Lung (tissue), 12 donors: ENCODE measurements around the gene RALGPS1. TPM values are rescaled to one million over a fixed set of nuclear protein-coding genes. Genes with fewer than 3 reads are reported as not detected.
A peak's percentile ranks its signal among the peaks of the same experiment; 100 is the strongest.

ENCODE experiments used
- ATAC-seq: fragments of 200-7000 bp; cut with Tn5 transposase; one replicate; pipeline ENCODE4 v1.9.1; 2020; ENCODE audit warnings: moderate number of reproducible peaks; ENCODE audit not compliant: insufficient read depth, low FRiP score
- DNase-seq, 3 donors: peaks; one replicate each; pipeline ENCODE4 v3.0.0-alpha.2; 2013 to 2017
- H3K27ac ChIP-seq, 2 donors: one replicate each; pipeline ENCODE4 v1.5.1; 2013; ENCODE audit warnings: mild to moderate bottlenecking in 2 of 2, moderate library complexity in 2 of 2, control low read depth in 1 of 2, inconsistent platforms in 1 of 2, low read depth in 1 of 2, low read length in 1 of 2
- H3K27me3 ChIP-seq, 3 donors: one replicate each; pipeline ENCODE4 v1.5.1; 2013; ENCODE audit warnings: low read length in 2 of 3; ENCODE audit not compliant: control insufficient read depth in 3 of 3, insufficient read depth in 3 of 3
- H3K36me3 ChIP-seq, 4 donors: one replicate each; pipeline ENCODE4 v1.5.1; 2013; ENCODE audit warnings: low read length in 4 of 4, mild to moderate bottlenecking in 1 of 4, moderate library complexity in 1 of 4; ENCODE audit not compliant: control insufficient read depth in 4 of 4, insufficient read depth in 4 of 4
- H3K4me1 ChIP-seq, 5 donors: one replicate each; pipeline ENCODE4 v1.5.1; 2013; ENCODE audit warnings: low read length in 5 of 5, mild to moderate bottlenecking in 2 of 5, moderate library complexity in 1 of 5; ENCODE audit not compliant: control insufficient read depth in 5 of 5, insufficient read depth in 5 of 5
- H3K4me3 ChIP-seq: one replicate; pipeline ENCODE4 v1.5.1; 2013; ENCODE audit warnings: mild to moderate bottlenecking, control low read depth, moderate library complexity
- H3K9ac ChIP-seq, 2 donors: one replicate each; pipeline ENCODE4 v1.5.1; 2013; ENCODE audit warnings: low read length in 2 of 2, control low read depth in 1 of 2; ENCODE audit not compliant: insufficient read depth in 1 of 2
- H3K9me3 ChIP-seq, 4 donors: one replicate each; pipeline ENCODE4 v1.5.1; 2013; ENCODE audit warnings: low read length in 3 of 4, mild to moderate bottlenecking in 1 of 4, moderate library complexity in 1 of 4; ENCODE audit not compliant: control insufficient read depth in 4 of 4, insufficient read depth in 3 of 4
- WGBS, 2 donors: extraction: QIAGEN DNeasy Blood & Tissue Kit; methylation state at CpG; one replicate each; pipeline ENCODE4 v1.1.7; 2013; 5-methylcytosine and 5-hydroxymethylcytosine counted together
- polyA plus RNA-seq, 2 donors: library from polyadenylated mRNA; stranded (reverse); fragments of 200-250 nt; gene quantifications; one replicate each; pipeline ENCODE4 v1.2.1, GENCODE V29; 2013
- total RNA-seq, 2 donors: library from RNA; depleted of rRNA in 1 of 2; stranded (reverse); fragments of >200 nt in 1 of 2; gene quantifications; one replicate each; pipeline ENCODE4 v1.2.1, GENCODE V29; 2014 to 2021
- TF ChIP-seq, protein P1 (sequence below): IDR thresholded peaks from 2 replicates; pipeline ENCODE4 v1.5.1; 2012; ENCODE audit warnings: mild to moderate bottlenecking; ENCODE audit errors: control extremely low read depth, extremely low read depth
- donor health status: control.
- donor health status: control.
- donor health status: Bipolar disorder and iron deficiency.
- donor health status: healthy.
- donor health status: DM: yes; HTN: yes; CAD: no.

Gene RALGPS1
- total and polyA plus RNA-seq, 4 donors, result 3.5 to 30.3 (median 11.9) TPM

DNA sequence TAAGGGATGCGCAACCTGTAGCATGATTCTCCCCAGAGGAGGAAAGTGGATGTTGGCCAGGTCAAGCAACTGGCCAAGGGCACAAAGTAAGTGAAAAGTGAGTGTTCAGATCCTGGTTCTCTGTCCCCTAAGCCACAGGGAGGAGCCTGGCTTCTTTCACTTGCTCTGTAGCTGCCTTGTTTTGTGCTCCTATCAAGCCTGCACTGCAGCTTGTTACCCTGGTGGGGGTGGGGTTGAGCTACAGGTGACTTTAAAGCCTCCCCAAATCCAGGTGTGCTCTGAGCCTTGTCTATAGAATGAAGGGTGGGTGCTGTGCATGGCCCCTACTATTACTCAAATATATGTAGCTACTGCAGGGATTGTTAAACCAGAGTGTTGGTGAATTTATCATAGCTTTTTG lies 32.9 kb downstream of the RALGPS1 start:
- no peak overlapping the region for H3K27ac ChIP-seq
- DNase-seq, result no peak
- 91 to 100% methylated on average over 1 of the region's 1 CpG for WGBS, 2 donors
- H3K36me3 ChIP-seq, result no peaks in the 10 kb centered on the region
- H3K4me3 ChIP-seq, result no peak overlapping the region
- H3K9me3 ChIP-seq, result no peaks in the 10 kb centered on the region
- no peaks in the 10 kb centered on the region for H3K27me3 ChIP-seq
- peaks cover 0 to 8% (median 6%) of the 10 kb centered on the region in 5 donors for H3K4me1 ChIP-seq
- ATAC-seq, result no peak
- TF ChIP-seq, protein P1, sequence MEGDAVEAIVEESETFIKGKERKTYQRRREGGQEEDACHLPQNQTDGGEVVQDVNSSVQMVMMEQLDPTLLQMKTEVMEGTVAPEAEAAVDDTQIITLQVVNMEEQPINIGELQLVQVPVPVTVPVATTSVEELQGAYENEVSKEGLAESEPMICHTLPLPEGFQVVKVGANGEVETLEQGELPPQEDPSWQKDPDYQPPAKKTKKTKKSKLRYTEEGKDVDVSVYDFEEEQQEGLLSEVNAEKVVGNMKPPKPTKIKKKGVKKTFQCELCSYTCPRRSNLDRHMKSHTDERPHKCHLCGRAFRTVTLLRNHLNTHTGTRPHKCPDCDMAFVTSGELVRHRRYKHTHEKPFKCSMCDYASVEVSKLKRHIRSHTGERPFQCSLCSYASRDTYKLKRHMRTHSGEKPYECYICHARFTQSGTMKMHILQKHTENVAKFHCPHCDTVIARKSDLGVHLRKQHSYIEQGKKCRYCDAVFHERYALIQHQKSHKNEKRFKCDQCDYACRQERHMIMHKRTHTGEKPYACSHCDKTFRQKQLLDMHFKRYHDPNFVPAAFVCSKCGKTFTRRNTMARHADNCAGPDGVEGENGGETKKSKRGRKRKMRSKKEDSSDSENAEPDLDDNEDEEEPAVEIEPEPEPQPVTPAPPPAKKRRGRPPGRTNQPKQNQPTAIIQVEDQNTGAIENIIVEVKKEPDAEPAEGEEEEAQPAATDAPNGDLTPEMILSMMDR, result no peak
- H3K9ac ChIP-seq, result no peak overlapping the region

DNA sequence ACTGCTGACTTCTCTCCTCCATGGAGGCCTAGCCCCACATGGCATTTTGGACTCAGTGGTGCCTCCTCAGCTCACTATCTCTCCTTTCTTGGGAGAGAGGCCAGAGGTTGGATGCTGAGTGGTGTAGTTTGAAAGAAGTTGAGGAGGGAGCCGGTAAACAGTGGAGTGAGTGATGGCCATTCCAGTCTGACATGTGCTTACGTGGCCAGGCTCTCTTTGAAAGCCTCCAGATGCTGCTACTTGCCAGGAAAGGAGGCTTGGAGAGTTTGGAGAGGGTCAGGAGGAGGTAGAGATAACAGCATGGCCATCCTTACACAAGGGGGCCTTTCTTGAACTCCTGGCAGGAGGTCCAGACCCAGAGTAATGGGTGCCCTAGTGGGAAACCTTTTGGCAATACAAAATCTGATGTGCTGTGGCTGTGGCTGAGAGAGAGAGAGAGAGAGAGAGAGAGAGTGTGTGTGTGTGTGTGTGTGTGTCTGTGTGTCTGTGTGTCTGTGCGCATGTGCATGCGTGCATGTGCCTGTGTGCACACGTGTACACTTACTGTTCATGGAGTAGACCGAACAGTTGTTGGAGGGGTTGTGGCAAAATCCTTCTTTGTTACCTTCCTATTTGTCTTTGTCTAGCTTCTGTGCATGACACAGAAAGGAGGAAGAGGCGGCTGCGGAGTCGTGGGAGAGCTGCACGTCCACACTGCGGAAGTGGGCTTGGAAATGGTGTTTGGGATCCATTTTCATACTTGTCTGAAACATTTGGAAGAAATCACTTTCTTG lies 37.8 kb downstream of the RALGPS1 start:
- TF ChIP-seq, protein P1, result no peak
- H3K27me3 ChIP-seq, result no peaks in the 10 kb centered on the region
- no peak overlapping the region for H3K27ac ChIP-seq
- no peaks in the 10 kb centered on the region for H3K36me3 ChIP-seq
- peaks cover 0 to 17% (median 13%) of the 10 kb centered on the region in 5 donors for H3K4me1 ChIP-seq
- no peak overlapping the region for H3K4me3 ChIP-seq
- no peak overlapping the region for H3K9ac ChIP-seq
- no peak for ATAC-seq
- H3K9me3 ChIP-seq, result no peaks in the 10 kb centered on the region
- WGBS, 2 donors, result 71 to 77% methylated on average over 11 of the region's 11 CpGs
- DNase-seq, result peak; percentile 54 to 61 (median 60)

DNA sequence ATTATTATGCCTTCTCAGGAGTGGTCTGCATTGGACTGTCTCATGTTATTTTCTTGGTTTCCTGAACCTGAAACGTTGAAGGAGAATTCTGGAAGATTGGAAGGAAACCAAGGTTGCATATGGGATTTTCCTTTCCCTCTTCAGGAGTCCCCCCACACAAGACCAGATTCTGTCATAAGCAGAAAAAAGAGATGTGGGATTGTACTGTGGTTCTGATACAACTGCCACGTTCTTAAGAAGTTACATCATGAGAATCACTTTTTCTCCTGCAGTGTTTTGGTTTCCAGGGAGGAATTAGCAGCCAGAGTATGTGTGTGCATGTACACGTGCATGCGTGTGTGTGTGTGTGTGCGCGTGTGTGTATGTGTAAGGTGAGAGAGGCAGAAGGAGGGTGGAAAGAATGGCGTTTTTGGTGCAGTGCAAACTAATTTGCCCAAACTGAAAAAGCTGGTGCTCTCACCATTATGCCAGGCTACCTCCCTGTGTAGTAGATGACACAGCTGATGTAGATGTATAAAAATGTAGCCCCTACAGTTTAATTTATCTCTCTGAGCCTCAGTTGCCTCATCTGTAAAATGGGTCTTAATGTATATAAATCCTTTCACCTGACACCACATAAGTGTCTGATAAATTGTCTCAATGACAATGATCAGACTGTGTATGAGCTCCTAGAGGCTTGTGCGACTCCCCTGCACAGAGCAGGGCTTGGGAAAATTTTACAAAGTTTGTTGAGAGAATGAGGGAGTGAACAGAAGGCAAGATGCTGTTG lies 38.6 kb downstream of the RALGPS1 start:
- H3K27ac ChIP-seq, result no peak overlapping the region
- no peaks in the 10 kb centered on the region for H3K36me3 ChIP-seq
- DNase-seq (peak in 2 of 3 donors; percentile 35 to 42), ATAC-seq (no peak)
- TF ChIP-seq, protein P1, result no peak
- no peak overlapping the region for H3K9ac ChIP-seq
- H3K27me3 ChIP-seq, result no peaks in the 10 kb centered on the region
- peaks cover 0 to 18% (median 13%) of the 10 kb centered on the region in 5 donors for H3K4me1 ChIP-seq
- H3K4me3 ChIP-seq, result no peak overlapping the region
- H3K9me3 ChIP-seq, result no peaks in the 10 kb centered on the region
- WGBS, 2 donors, result 69 to 79% methylated on average over 8 of the region's 8 CpGs
